GM12892 (cell line): Measurements from ENCODE around the gene GPSM1.

ENCODE experiments used
- POLR2A ChIP-seq: IDR thresholded peaks from 2 replicates; pipeline ENCODE4 v1.6.1; 2011; ENCODE audit warnings: low read depth, low read length, control low read depth
- POLR2AphosphoS5 ChIP-seq: IDR thresholded peaks from 2 replicates; pipeline ENCODE4 v1.6.1; 2011; ENCODE audit warnings: low read depth, low read length, control low read depth
- TAF1 ChIP-seq: IDR thresholded peaks from 2 replicates; pipeline ENCODE4 v1.6.1; 2011; ENCODE audit warnings: low read depth, mild to moderate bottlenecking, control low read depth, low read length, borderline replicate concordance

DNA sequence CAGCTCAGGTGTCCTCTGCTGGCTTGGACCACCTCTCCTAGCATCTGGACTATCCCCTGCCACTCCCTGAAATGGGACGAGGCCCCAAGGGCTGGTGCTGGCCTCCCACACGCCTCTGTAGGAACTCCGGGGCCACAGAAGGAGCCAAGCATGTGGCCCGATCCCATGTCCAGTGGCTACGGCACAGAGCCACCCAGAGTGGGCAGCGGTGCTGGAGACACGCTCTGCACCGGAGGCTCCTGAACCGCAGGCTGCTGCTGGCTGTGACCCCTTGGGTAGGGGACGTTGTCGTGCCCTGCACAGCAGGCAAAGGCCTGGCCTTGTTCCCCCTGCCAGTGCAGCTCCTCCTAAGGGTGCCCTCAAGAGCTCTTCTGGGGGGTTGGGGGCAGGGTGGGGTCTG is 52.6 kb downstream of the GPSM1 start:
- no peak for TF ChIP-seq POLR2A
- no peak for TF ChIP-seq POLR2AphosphoS5
- TF ChIP-seq TAF1, result no peak
